GM12801 (cell line): ENCODE data around the gene OLFML3.

ENCODE experiments used
- CTCF ChIP-seq: IDR thresholded peaks from one replicate; pipeline ENCODE4 v1.5.1; 2011; ENCODE audit warnings: control low read depth; ENCODE audit not compliant: insufficient read length; ENCODE audit errors: extremely low read depth

The OLFML3 gene

GRCh38 chr1:113976609-113977278 lies 2.5 kb upstream of the OLFML3 start:
- TF ChIP-seq CTCF, result no peak

GRCh38 chr1:113977906-113978305 lies 1.4 kb upstream of the OLFML3 start:
- no peak for TF ChIP-seq CTCF

GRCh38 chr1:113980110-113980509 lies 836 bp downstream of the OLFML3 start:
- no peak for TF ChIP-seq CTCF

- no peak for TF ChIP-seq CTCF
Observed at GRCh38 chr1:113981962-113982931, 3.0 kb downstream of the OLFML3 start.

GRCh38 chr1:113982949-113983348 lies 3.7 kb downstream of the OLFML3 start:
- TF ChIP-seq CTCF, result no peak

- no peak for TF ChIP-seq CTCF
Observed at GRCh38 chr1:113983391-113983790, 4.1 kb downstream of the OLFML3 start.

- no peak for TF ChIP-seq CTCF
Observed at GRCh38 chr1:113983826-113984225, 4.6 kb downstream of the OLFML3 start.
